NCI-H128 (cell line): ENCODE measurements around the gene DCAF15.
"Not testable (repeated sequence)": the region's sequence is repeated elsewhere in the genome, so short reads cannot be mapped to it uniquely, and the experiment has no call there.

Experiments
- DNase-seq: peaks from one replicate; lab custom pipeline; 2025; ENCODE audit not compliant: unreplicated experiment; lab: John Stamatoyannopoulos, UW

The DCAF15 gene, protein sequence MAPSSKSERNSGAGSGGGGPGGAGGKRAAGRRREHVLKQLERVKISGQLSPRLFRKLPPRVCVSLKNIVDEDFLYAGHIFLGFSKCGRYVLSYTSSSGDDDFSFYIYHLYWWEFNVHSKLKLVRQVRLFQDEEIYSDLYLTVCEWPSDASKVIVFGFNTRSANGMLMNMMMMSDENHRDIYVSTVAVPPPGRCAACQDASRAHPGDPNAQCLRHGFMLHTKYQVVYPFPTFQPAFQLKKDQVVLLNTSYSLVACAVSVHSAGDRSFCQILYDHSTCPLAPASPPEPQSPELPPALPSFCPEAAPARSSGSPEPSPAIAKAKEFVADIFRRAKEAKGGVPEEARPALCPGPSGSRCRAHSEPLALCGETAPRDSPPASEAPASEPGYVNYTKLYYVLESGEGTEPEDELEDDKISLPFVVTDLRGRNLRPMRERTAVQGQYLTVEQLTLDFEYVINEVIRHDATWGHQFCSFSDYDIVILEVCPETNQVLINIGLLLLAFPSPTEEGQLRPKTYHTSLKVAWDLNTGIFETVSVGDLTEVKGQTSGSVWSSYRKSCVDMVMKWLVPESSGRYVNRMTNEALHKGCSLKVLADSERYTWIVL

GRCh38 chr19:13952154-13952930 lies at the start of gene DCAF15:
Gene DCAF15, plus strand, starts transcription at chr19:13952509. Its CDS starts 4 bp downstream, at chr19:13952513.
- DNase-seq, result peak; percentile 99

- DNase-seq, result no peak
Measured at GRCh38 chr19:13902993-13903555, 49.2 kb upstream of the DCAF15 start.

GRCh38 chr19:13905634-13906520 lies 46.4 kb upstream of the DCAF15 start, which contains the start of the genes BRME1 and CC2D1A:
Gene BRME1, minus strand, starts transcription at chr19:13906117. Its CDS starts 1,225 bp downstream, at chr19:13904892.
Gene CC2D1A, plus strand, starts transcription at chr19:13906201. Its CDS starts 241 bp downstream, at chr19:13906442.
- peak; percentile 88 for DNase-seq

DNA sequence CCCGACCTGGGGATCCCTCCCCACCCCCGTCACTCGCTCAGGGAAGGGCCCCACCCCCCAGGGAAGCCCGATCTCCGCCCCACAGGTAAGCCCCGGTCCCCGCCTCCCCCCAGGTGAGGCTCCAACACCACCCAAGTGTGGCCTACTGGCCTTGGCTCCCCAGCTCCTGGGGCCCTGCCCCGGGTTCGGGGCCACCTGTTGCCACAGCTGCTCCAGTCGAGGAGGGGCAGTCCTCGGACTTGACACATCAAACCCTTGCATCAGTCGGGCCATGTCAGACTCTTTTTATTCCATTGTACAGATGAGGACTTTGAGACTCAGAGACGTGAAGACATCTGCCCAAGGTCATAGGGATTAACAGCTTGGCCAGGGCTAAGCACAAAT lies 45.8 kb upstream of the DCAF15 start:
- no peak for DNase-seq

GRCh38 chr19:13906910-13907309 lies 45.4 kb upstream of the DCAF15 start:
- no peak for DNase-seq

- no peak for DNase-seq
Measured at GRCh38 chr19:13908674-13909073, 43.6 kb upstream of the DCAF15 start.

GRCh38 chr19:13909430-13909829 lies 42.9 kb upstream of the DCAF15 start:
- no peak for DNase-seq

- no peak for DNase-seq
Measured at GRCh38 chr19:13913352-13913751, 39.0 kb upstream of the DCAF15 start.

DNA sequence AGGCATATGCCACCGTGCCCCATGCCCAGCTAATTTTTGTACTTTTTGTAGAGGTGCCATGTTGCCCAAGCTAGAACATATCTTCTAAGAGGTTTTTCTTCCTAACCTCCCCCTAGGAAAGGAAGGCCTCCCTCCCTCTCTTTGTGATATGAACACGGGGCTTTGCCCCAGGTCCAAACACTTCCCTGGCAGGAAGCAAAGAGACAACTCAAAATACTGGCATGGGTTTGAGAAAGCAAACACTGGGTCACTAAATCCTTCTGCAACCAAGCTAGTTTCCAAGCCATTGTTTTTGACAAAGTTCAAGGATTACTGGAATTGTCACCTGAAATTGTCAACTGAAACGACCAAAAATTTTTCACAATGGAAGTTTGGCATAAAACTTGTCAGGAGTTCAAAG lies 37.5 kb upstream of the DCAF15 start:
- no peak for DNase-seq

DNA sequence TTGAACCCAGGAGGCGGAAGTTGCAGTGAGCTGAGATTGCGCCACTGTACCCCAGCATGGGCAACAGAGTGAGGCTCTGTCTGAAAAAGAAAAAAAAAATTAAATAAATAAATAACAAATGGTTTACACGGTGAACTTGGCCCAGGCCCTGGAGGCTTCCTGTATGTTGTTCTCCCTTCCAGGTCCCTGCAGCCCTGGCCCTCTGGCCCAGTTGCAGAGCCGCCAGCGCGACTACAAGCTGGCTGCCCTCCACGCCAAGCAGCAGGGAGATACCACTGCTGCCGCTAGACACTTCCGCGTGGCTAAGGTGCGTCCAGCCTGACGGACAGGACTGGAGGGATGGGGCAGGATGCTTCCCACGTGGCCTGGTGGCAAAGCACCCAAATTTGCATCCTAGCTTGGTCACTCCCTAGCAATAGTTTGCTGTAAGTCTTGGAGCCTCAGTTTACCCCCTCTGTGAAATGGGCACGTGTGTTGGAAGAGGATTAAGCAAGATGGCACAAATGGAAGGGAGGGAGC lies 34.4 kb upstream of the DCAF15 start:
- no peak for DNase-seq

- DNase-seq, result no peak
Measured at GRCh38 chr19:13918726-13919411, 33.4 kb upstream of the DCAF15 start.

GRCh38 chr19:13920524-13920923 lies 31.8 kb upstream of the DCAF15 start:
- DNase-seq, result no peak

DNA sequence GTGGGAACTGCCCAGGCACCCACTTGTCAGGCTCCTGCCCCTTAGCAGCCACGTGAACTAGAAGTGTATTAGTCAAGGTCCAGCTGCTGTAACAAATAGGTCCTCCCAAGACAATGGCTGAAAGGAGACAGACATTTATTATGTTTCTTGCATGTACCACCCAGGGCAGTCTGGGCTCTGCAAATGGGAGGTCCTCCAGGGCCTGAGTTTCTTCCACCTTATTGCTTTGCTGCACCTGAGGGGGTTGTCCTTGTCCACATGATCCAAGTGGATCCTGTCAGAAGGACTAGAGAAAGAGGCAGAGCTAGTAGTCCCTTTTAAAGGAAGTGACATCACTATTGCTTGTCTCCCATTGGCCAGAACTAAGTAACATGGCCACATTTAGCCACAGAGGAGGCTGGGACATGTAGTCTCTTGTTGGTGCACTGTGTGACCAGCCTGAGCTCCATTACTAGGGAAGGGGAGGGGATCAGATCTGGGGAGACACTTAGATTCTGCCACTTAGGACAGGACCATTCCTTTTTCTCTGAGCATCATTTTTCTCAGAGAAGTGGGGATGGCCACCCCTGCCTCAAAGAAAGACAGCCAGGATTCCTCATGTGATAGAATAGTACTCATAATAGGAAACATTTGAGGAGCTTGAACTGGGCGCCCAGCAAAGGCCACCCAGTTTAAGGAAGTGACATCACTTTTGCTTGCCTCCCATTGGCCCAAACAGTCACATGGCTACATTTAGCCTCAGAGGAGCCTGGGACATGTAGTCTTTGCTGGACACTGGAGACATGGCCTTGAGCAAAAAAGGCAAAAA lies 31.2 kb upstream of the DCAF15 start:
- DNase-seq, result no peak

DNA sequence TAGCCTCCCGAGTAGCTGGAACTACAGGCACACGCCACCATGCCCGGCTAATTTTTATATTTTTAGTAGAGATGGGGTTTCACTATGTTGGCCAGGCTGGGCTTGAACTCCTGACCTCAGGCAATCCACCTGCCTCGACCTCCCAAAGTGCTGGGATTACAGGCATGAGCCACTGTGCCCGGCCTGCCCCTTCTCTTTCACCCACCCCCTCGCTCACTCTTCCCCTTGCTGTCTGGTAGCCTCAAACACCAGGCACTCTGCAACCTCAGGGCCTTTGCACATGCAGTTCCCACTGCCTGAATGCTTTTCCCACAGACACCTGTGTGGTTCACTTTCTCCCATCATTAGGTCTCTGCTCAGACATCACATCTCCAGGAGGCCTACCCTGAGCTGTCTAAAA lies 30.2 kb upstream of the DCAF15 start:
- DNase-seq, result not testable (repeated sequence)

GRCh38 chr19:13923194-13923987 lies 28.9 kb upstream of the DCAF15 start:
- no peak for DNase-seq

- DNase-seq, result no peak
Measured at GRCh38 chr19:13926010-13926409, 26.3 kb upstream of the DCAF15 start.

- DNase-seq, result no peak
Measured at GRCh38 chr19:13926715-13927114, 25.6 kb upstream of the DCAF15 start.

DNA sequence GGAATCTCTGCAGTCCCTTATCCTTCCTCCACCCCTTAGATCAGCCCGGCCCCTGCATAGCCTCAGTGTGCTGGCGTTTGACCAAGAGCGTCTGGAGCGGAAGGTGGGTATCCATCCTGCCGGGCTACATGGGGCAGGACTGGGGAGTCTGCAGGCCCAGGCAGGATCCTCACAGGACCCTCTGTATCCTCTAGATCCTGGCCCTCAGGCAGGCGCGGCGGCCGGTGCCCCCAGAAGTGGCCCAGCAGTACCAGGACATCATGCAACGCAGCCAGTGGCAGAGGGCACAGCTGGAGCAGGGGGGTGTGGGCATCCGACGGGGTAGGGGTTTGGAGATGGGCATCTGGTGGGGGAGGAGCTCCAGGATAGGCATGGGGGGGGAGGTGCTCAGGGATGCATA lies 23.0 kb upstream of the DCAF15 start:
- DNase-seq, result no peak
